C4-2B (cell line): ENCODE results near the gene PARP16.

Experiments
- ZFX ChIP-seq: fragments of 450-650 bp; IDR thresholded peaks from 2 replicates; pipeline ENCODE4 v1.6.1; 2017
- TF ChIP-seq, protein P1 (sequence below): fragments of 450-650 bp; conservative IDR thresholded peaks from 2 replicates; pipeline ENCODE4 v1.5.1; 2017; ENCODE audit warnings: mild to moderate bottlenecking

DNA sequence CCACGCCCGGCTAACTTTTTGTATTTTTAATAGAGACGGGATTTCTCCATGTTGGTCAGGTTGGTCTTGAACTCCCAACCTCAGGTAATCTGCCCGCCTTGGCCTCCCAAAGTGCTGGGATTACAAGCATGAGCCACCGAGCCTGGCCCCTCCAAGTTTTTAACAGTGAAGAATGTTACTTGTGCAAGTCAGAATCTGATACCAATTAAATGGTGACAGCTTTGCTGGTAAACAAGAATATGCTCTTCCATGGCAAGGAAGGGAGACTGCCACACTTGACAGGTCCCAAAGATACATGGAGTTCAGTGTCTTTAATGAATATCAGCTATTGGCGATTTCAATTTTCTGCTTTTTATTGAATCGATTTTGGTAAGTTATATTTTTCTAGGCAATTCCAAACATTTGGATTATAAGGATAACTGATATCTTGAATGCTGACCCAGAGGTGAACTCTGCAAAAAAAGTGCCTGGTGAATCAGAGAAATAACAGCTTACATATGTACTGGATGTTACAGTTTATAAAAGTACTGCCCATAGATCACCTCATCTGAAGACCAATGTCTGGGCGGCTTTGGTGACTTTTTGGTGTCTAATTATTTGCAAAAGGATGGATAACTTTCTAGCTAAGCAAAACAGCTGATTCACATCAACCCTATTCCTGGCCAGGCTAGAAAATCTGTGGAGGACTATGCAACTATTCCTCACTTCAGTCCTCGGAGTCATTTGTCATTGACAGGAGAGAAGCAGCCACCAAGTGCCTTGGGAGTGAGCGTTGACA, 1.2 kb downstream of the PARP16 start:
- TF ChIP-seq, protein P1, sequence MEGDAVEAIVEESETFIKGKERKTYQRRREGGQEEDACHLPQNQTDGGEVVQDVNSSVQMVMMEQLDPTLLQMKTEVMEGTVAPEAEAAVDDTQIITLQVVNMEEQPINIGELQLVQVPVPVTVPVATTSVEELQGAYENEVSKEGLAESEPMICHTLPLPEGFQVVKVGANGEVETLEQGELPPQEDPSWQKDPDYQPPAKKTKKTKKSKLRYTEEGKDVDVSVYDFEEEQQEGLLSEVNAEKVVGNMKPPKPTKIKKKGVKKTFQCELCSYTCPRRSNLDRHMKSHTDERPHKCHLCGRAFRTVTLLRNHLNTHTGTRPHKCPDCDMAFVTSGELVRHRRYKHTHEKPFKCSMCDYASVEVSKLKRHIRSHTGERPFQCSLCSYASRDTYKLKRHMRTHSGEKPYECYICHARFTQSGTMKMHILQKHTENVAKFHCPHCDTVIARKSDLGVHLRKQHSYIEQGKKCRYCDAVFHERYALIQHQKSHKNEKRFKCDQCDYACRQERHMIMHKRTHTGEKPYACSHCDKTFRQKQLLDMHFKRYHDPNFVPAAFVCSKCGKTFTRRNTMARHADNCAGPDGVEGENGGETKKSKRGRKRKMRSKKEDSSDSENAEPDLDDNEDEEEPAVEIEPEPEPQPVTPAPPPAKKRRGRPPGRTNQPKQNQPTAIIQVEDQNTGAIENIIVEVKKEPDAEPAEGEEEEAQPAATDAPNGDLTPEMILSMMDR: no peak
- no peak for TF ChIP-seq ZFX
